M059J (cell line): Measurements from ENCODE around the gene DCLRE1A. TPM values are rescaled to one million over a fixed set of nuclear protein-coding genes. Genes with fewer than 3 reads are reported as not detected.
"Not testable (repeated sequence)": the region's sequence is repeated elsewhere in the genome, so short reads cannot be mapped to it uniquely, and the experiment has no call there.

Source experiments
- DNase-seq: peaks from one replicate; pipeline ENCODE4 v3.0.0-alpha.2; 2012; ENCODE audit warnings: low read depth
- total RNA-seq: library from RNA; depleted of rRNA; stranded (reverse); fragments of >200 nt; shearing (Covaris generic); gene quantifications from 2 replicates; pipeline ENCODE4 v1.2.3, GENCODE V29; 2014

The DCLRE1A gene
- total RNA-seq, 1 experiment from 2014 or later: 10.4 TPM

DNA sequence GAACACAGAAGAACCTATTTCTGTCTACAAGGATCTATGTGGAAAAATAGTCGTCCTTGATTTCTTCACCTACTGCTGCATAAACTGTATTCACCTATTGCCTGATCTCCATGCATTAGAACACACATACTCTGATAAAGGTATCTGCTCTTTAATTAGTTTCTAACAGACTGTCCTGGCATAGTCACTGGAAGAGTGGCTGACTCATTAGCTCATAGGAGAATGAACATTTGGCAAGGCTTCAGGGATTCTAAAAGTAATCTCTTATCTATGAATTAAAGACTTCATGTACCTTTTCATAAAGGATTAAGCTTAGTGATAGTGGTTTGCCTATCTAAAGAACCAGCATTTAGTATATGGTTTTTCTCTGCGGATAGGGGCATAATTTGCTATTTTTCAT, 4.7 kb upstream of the DCLRE1A start:
- peak; percentile 52 for DNase-seq

GRCh38 chr10:113857210-113857609, 3.3 kb upstream of the DCLRE1A start:
- DNase-seq: no peak

- DNase-seq: no peak
These were observed 2.7 kb upstream of the DCLRE1A start for GRCh38 chr10:113856563-113856962.

DNA sequence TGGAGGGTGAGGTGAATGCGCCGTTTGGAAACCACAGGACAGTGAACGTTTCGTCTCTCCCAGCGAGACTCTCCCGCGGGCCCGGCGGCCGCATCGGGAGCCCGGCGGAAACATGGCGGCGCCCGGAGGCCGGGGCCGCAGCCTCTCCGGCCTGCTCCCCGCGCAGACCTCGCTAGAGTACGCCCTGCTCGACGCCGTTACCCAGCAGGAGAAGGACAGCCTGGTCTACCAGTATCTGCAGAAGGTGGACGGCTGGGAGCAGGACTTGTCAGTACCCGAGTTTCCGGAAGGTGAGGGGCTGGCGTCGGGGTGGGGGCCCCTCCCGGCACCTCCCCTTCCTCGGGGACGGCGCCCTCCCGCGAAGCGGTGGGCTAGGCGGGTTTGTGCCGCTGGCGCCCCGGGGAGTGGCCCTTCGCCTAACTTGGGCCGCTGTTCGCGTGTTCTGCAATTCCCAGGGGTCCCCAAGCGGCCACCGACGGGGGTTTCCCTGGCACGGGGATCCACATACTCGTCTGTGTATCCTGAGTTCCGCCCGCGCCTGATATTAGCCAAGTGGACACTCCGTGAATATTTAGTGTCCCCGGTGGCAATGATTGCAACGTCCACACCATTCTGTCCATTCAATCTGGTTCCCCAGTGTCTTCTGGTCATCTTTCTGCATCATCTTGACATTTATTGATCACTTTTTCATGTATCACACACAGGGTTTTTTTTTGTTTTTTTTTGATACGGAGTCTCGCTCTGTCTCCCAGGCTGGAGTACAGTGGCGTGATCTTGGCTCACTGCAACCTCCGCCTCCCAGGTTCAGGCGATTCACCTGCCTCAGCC, 1.1 kb upstream of the DCLRE1A start:
- peak; percentile 60 for DNase-seq

GRCh38 chr10:113853578-113854012, 287 bp downstream of the DCLRE1A start:
- DNase-seq: no peak

DNA sequence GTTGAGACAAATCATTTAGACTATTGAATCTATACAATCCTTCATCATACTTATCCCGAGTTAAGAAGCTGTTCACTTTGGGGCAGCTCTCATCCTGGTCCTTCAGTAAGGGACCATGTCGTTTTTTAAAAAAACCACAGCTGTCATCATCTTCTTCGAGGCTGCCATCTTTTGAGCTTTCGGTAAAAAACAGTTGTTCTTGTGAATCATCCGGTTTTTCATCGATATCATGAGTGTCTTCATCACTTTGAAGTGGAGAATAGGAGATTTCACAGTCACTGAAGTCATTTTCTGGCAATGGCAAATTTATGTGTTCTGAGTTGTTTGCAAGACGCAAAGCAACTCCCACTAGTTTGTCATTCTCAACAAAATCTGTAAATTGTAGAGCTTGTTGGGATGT, 3.9 kb downstream of the DCLRE1A start:
- no peak for DNase-seq

GRCh38 chr10:113849140-113849803, 4.6 kb downstream of the DCLRE1A start:
- no peak for DNase-seq

- DNase-seq: no peak
These were observed 7.8 kb downstream of the DCLRE1A start for GRCh38 chr10:113846036-113846435.

GRCh38 chr10:113843972-113844485, 9.9 kb downstream of the DCLRE1A start:
- no peak for DNase-seq

GRCh38 chr10:113842171-113842570, 11.7 kb downstream of the DCLRE1A start:
- no peak for DNase-seq

DNA sequence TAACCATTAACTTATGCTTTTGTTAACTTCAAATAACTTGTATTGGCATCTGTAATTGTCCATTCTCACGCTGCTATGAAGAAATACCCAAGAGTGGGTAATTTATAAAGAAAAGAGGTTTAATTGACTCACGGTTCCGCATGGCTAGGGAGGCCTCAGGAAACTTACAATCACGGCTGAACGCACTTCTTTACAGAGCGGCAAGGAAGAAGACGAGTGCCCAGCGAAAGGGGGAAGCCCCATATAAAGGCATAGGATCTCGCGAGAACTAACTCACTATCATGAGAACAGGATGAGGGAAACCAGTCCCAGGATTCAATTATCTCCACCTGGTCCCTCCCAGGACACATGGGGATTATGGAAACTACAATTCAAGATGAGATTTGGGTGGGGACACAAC, 25.3 kb downstream of the DCLRE1A start:
- not testable (repeated sequence) for DNase-seq

DNA sequence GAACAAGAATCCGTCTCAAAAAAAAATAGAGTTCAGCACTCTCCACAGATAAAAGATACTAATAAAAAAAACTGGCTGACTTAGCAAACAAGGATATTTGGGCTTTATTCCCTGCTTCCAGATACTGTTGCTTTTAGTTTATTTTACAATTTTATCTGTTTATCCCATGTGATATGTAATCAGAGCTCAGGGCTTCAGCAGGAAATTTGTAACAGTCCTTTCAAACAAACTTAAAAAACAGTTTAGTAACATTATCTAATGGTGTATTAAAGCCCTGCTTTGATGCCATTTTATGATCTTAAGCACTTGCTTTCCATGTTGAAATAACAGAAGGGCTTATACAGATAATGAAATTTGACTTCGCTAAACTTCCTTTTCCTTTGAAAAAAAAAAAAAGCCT, 28.1 kb downstream of the DCLRE1A start:
- DNase-seq: no peak

- no peak for DNase-seq
These were observed 30.5 kb downstream of the DCLRE1A start for GRCh38 chr10:113823389-113823788.

DNA sequence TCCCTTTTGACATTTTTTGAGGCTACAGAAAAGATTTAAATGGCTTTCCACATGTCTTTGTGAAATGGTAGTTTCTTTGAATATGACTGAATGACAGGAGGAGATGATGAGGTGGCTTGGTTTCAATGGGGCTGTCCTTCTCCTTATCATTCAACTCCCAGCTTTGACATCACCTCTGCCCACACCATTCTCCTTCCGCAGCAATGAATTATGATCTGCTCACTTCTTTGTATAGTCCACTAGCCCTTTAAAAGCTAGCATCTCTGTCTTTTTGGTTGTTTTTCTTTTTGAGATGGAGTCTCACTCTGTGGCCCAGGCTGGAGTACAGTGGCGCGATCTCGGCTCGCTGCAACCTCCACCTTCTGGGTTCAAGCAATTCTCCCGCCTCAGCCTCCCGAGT, 31.7 kb downstream of the DCLRE1A start:
- no peak for DNase-seq

DNA sequence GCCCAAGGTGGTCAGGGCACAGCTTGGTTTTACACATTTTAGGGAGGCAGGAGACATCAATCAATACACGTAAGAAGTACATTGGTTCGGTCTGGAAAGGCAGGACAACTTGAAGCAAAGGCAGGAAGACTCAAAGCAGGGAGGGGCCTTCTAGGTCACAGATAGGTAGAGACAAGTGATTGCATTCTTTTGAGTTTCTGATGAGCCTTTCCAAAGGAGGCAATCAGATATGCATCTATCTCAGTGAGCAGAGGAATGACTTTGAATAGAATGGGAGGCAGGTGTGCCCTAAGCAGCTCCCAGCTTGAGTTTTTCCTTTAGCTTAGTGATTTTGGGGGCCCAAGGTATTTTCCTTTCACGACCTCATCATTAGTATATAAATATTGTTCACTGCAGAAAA, 32.6 kb downstream of the DCLRE1A start:
- DNase-seq: not testable (repeated sequence)

- DNase-seq: no peak
These were observed 33.4 kb downstream of the DCLRE1A start for GRCh38 chr10:113820507-113820906.

DNA sequence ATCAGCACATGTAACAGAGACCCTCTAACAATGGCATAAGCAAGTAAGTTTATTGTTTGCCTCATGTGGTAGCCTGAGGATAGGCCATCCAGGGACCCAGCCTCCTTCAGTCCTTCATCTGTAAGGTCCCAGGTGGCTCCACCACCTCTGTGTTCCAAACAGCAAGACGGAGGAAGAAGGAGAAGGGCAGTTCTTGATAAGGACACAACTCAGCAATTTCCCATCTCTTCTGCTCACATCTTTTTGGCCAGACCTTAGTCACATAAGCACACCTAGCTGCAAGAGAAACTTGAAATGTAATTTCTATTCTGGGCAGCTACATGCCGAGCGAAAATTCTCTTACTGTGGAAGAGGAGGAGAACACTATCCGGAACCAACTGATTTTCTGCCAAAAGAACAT, 33.9 kb downstream of the DCLRE1A start:
- no peak for DNase-seq

GRCh38 chr10:113814700-113815099, 39.2 kb downstream of the DCLRE1A start:
- DNase-seq: not testable (repeated sequence)

DNA sequence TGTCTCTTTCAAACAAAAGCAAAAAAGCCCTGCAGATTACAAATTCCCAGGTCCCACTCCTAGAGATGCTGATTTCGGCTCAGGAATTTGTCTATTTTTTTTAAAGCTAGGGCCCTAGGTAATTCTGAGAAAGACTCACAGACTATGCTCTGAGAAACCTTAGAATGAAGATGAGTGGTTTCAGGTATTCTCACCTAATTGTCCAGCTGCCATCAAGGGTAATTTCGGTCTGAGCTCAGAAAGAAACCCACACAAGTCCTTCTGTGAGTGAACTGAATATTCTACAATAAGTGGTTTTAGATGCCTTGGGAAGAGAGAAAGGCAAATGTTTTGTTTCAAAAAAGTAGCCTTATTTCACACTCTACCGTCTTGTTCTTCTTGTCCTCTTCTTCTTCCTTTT, 45.7 kb downstream of the DCLRE1A start:
- DNase-seq: no peak

DNA sequence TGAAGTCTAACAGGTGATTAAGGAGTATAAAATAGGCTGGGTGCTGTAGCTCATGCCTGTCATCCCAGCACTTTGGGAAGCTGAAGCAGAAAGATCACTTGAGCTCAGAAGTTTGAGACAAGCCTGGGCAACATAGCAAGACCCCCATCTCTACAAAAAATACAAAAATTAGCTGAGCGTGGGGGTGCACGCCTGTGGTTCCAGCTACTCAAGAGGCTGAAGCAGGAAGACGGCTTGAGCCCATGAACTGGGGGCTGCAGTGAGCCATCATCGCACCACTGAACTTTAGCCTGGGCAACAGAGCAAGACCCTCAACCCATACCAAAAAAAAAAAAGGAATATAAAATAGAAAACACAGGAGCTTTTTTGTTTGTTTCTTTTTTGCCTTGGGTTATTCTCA, 47.4 kb downstream of the DCLRE1A start:
- DNase-seq: no peak

DNA sequence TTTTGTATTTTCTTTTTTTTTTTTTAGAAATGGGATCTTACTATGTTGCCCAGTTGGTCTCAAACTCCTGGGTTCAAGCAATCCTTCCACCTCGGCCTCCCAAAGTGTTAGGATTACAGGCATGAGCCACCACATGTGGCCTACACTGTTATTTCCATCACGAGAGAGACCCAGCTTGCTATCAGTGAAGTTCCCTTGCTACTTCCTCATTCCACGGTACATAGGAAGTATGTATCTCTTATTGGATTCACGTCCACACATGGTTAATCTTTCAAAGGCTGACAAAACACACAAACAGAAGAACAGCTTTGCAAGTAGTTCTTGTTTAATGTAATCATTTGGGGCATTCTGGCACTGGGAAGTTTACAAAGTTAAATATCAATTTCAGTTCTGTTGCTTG, 50.9 kb downstream of the DCLRE1A start:
- DNase-seq: no peak

DNA sequence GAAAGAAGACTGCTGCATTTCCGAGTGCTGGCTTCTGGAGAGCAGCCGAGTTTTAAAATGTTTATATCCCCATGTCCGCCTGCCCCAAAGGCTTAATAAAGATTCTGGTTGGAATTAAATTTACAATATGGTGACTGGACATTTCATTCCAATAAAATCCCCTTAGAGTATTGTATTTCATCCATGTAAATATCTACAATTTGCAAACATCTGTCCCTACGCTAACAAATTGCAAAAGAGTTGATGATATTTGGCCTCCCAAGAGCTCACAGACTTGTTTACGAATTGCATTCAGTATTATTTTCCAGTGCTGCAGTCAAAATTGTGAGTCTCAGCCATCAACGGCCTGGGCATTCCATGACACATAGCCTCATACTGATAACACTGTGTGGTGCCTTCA, 52.3 kb downstream of the DCLRE1A start:
- DNase-seq: no peak

GRCh38 chr10:113791691-113792090, 62.2 kb downstream of the DCLRE1A start:
- DNase-seq: no peak
